ENCODE results near the gene PRAMEF27.
"Not testable (repeated sequence)": the region's sequence is repeated elsewhere in the genome, so short reads cannot be mapped to it uniquely, and the experiment has no call there.

PRAMEF27 gene

DNA sequence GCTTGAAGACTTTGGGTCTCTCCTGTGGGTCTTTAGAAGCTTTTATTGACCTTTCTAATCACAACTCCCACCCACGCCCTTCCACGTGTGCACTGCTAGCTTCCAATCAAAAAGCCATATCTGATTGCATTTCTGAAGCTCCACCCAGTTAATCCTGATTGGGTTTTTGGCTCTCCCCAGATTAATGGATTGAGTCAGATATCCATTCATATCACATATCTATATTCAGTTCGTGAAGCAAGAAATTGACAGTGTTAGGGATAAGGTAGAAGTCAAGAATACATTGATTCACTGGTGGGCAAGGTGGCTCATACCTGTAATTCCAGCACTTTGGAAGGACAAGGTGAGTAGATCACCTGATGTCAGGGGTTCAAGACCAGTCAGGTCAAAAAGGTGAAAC lies at the start of gene PRAMEF27:
PRAMEF27 (minus strand) TSS at position 101 of the 400 bp plus-strand sequence. CDS start 2,916 bp downstream, outside the sequence.
- in situ Hi-C loops (cut with MboI; ENCODE audit: low sequenced_read_pairs) = not testable (repeated sequence)

DNA sequence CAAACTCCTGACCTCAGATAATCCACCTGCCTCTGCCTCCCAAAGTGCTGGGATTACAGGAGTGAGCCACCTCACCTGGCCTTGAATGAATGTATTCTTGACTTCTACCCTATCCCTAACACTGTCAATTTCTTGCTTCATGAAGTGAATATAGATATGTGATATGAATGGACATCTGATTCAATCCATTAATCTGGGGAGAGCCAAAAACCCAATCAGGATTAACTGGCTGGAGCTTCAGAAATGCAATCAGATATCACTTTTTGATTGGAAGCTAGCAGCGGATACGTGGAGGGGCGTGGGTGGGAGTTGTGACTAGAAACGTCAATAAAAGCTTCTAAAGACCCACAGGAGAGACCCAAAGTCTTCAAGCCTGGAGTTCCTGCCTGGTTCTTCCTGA lies 14.1 kb upstream of the PRAMEF27 start, which contains the start of gene PRAMEF25:
PRAMEF25 (plus strand) TSS at position 301 of the 400 bp plus-strand sequence. CDS start 2,920 bp downstream, outside the sequence.
- in situ Hi-C loops (cut with MboI; ENCODE audit: low sequenced_read_pairs) = not testable (repeated sequence)

DNA sequence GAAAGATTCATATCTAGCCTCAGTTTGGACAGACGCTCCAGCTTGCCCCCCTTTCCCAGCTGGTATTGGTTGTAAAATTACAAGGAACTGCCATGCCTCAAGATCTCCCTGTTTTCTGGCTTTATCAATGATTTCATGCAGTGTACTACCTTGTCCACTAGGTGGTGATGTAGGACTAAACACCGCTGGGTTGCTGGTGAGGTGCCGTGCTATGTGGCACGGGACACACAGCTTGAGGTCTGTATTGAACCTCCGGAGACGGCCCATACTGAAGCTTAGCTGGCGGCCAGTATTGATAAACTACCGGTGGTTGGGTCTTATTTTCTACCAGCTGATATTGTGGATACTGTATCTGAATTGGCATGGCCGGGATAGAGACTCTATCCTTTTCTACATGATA lies 36.5 kb downstream of the PRAMEF27 start:
- in situ Hi-C loops (cut with MboI; ENCODE audit: low sequenced_read_pairs) = not testable (repeated sequence)

DNA sequence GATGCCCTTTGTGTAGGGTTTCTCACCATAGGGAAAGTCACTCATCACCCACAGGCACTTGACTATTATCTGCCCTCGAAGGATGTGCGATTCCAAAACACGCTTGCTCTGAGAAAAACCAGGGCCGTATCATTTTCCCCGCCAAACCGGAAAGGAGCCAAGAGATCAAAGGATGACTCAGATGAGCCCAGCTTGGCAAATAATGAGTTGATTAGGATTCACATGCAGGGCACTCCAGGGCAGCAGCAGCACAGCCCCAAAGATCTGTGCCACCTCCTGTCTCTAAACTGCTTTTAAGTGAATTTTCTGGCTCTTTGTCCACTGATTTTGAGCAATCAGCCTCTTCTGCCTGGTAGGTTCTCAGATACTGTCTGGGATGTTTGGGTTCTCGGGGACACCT lies 44.4 kb downstream of the PRAMEF27 start:
- in situ Hi-C loops (cut with MboI; ENCODE audit: low sequenced_read_pairs) = not testable (repeated sequence)

DNA sequence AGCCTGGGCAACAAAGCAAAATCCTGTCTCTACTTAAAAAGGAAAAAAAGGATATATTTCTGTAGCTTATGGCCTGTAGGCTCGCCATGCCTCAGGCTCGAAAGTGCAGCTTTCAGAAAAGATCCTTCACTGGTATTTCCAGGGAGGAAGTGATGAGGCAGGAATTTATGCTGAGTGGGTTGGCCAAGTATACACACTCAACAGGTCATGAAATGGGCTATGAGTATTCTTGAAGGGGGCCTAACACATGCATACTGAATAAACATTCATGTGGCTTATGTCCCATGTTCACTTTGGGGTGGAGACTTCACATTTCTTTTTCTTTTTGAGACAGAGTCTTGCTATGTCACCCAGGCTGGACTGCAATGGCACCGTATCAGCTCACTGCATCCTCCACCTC lies 47.0 kb downstream of the PRAMEF27 start:
- in situ Hi-C loops (cut with MboI; ENCODE audit: low sequenced_read_pairs) = not testable (repeated sequence)

DNA sequence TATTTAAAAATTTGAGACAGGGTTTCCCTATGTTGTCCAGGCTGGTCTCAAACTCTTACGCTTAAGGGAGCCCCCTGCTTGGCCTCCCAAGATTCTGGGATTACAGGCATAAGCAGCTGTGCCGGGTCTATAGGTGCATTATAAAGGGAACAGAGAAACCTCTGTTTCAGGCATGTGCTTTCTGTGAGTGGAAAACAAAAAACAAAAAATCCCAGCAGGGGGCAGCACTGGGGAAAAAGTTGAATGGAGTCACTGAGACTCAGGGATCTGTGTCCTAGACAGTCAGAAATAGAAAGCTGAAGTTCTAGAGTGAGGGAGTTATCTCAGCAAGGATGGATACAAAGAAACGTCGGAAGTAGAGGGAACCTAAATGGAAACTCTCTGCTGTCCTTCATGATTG lies 50.6 kb downstream of the PRAMEF27 start:
- in situ Hi-C loops (cut with MboI; ENCODE audit: low sequenced_read_pairs) = not testable (repeated sequence)

All from HL-60/S4 (cell line).